Hematopoietic multipotent progenitor cell treated with erythropoietin and hydrocortisone succinate and interleukin-3 and kit ligand, for 6 days (in vitro differentiated cells): ENCODE data around the gene DENND2D.

Source experiments
- DNase-seq: peaks from one replicate; pipeline ENCODE4 v3.0.0-alpha.2; 2015

Gene DENND2D

GRCh38 chr1:111199881-111200801 lies at the start of gene DENND2D:
Gene DENND2D (minus strand): TSS chr1:111200646. CDS start chr1:111200459, 187 bp downstream.
- peak; percentile 70 for DNase-seq

DNA sequence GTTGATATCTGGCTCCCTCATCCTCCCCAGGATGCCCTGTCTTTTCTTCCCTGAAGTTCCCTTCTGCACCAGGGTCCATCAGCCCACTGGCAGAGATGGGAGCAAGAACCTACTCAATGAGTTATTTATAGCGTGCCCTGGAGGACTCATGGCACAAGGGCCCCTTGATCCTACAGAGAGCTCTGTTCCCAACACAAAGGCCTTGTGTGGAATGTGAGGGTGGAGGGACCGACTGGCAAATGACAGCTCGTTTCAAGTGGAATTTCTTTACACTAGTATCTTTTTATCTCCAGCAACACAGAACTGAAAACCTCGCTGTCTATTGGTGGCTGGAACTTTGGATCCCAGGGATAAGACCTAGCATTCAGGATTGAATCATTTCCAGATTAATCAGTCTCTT lies 49.5 kb upstream of the DENND2D start:
- no peak for DNase-seq

DNA sequence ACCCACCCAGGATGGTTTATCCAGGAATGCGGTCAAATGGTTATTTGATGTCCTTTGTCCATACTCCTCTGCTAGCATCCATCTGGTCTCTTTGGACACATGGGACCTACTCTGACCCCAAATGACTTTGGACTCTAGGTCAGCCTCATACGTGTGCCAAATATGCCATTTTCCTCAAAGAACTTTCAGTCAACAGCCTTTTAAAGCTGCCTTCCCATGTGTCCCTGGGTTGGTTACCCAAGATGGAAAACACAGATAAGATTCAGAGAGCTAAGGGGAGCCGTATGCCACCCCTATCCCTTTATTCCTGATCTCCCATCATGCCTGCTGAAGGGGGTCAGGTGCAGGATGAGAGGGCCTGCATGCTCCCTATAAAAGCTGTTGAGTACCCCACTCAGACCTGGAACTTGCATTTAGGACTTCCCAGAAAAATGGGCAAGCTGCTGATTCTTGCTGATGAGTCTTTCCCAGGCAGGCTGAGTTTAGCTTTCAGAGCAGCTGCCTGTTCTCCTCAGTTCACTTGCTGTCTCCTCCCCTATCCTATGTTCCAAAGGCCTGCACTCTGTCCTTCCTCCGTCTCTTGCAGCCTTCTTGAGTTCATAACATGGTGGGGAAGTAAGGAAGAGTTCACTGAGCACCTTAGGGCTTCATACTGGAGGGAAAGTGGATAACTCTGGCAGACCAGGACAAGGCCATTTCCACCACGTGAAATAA lies 46.8 kb upstream of the DENND2D start:
- DNase-seq: no peak

DNA sequence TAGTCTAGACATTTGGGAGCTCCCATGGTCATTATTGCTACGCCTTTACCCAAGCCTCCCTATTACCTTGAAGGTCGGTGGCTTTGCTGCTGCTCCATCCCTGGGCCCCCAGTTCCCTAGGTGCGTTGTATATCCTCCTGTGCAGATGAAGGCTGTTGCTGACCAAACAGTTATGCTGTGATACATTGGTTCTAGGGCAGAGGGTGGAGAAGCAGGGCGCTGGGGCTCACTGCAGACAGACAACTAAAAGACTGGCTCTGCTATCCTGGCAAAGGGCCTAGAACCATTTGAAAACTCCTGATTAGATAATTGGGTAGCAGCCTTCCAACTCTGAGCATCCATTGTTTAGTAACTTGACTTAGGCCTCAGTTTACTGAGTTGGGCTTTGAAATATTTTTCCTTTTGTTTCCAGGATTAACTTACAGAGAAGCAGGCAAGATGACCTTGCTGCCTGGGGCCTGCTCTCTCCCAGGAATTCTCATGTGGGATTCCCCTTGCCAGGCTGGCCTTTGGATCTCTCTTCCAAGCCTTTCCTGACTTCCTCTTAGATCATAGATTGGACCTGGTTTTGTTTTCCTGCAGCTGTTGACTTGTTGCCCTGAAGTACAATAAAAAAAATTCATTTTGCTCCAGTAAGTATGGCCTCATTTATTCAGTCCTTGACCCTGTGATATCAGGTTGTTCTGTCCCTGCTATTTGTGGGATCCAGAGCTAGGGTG lies 42.5 kb upstream of the DENND2D start:
- DNase-seq: no peak

DNA sequence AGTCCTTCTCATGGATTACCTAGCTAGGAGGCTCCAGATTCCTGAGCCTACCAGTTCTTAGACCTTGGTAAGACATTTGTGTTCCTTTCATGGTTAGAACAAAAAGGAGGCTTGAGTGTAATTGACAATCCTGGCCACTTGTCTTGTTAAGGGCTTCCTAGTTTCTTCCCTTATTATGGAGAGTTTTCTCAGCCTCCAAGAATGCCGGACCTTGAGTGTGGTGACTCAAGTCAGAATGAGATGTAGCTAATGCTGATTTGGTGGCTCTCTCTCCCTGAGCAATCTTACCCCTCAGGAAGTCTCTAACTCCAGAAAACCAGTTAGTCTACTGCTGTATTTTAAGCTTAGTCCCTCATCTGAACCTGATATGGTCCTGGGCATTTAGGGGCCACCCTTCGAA lies 41.4 kb upstream of the DENND2D start:
- no peak for DNase-seq

DNA sequence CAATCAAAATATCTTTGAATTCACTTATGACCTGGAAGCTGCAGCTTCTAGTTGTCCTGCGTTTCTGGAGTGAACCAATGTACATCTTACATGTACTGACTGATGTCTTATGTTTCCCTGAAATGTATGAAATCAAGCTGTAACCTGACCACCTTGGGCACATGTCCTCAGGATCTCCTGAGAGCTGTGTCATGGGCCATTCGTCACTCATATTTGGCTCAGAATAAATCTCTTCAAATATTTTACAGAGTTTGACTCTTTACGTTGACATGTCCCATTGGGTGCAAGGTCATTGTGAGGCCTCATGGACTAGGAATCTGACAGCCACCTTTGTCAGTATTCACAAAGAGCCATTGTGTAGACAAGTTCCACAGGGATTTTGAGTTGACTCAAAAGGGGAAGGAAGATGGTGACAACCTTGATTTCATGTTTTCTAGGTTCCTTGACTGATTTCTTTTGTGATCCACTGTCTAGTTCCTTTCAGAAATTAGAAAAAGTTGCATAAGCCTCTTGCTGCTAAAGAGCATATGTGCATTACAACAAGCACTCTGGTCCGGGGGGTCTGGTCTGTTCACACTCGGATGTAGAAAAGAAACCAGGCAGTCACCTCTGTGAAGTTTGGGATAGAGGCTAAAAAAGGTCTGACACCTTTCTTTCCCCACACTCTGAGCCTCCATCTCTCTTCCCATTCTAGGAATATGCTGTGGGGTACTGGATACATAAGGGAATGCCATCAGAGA lies 37.8 kb upstream of the DENND2D start:
- DNase-seq: no peak

DNA sequence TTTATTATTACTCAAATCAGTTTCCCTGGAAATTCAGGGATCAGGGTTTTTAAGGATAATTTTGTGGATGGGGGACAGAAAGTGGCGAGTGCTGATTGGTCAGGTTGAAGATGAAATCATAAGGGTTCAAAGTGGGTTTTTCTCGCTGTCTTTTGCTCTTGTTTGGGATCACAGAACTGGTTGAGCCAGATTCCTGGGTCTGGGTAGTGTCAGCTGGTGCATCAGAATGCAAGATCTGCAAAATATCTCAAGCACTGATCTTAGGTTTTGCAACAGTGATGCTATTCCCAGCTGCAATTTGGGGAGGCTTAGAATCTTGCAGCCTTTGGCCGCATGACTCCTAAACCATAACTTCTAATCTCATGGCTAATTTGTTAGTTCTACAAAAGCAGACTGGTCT lies 36.4 kb upstream of the DENND2D start:
- DNase-seq: no peak

DNA sequence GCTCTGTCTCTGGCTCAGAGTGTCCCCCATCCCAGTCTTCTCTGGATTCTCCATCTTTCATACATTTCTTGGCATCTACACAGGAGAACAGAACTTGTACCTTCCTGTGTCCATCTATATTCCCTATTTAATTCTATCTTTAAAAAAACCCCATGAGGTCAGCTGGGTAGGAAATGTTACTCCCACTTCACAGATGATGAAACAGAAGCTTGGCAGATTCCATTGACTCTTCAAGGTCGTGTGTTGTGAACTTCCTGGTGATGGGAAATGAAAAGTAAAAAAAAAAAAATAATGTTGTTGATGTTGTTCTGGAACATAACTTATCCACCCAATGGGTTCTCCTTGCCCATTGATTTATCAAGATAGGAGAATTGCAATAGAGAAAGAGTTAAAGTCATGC lies 35.9 kb upstream of the DENND2D start:
- DNase-seq: no peak

GRCh38 chr1:111234866-111235265 lies 34.4 kb upstream of the DENND2D start:
- no peak for DNase-seq

DNA sequence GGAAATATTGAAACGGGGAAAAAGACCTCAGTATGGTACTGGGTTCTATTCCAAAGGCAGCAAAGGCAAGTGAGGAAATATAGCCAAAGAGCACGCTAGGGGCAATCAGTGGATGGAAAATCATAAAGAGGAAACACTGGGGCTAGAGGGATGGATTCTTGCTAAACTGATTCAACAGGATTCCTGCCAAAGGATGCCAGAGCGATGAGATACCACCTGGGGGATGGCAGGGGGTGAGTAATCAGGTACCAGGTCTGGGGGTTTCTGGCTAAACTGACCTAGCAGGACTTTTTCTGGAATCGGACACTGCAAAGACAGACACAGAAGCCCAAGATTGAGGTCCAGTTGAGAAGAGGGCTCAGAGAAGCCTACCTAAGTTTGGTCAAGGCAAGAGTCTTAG lies 33.8 kb upstream of the DENND2D start:
- DNase-seq: no peak

GRCh38 chr1:111232134-111232533 lies 31.7 kb upstream of the DENND2D start:
- no peak for DNase-seq

DNA sequence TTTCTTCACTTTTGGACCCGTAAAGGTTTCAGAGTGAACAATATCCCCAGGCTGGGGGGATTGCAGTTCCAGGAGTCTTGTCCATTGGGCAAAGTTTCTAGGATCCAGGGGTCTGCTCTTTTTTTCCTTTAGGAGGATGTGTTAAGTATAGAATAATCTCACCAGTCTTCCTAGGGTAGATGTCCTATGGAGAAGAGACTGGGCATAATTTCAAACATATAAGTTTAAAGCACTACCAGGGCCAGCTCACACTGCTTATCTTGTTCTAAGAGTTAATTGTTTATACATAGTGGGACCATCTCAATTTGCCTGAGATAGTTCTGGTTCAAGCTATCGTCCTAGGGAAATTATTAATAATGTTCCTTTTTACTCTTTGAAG lies 28.3 kb upstream of the DENND2D start:
- no peak for DNase-seq

- no peak for DNase-seq
These were observed 27.7 kb upstream of the DENND2D start for GRCh38 chr1:111227851-111228747.

GRCh38 chr1:111227434-111227833 lies 27.0 kb upstream of the DENND2D start, which contains the start of gene CHI3L2:
Gene CHI3L2 (plus strand): TSS chr1:111227713. CDS start chr1:111227730, 17 bp downstream.
- DNase-seq: no peak

DNA sequence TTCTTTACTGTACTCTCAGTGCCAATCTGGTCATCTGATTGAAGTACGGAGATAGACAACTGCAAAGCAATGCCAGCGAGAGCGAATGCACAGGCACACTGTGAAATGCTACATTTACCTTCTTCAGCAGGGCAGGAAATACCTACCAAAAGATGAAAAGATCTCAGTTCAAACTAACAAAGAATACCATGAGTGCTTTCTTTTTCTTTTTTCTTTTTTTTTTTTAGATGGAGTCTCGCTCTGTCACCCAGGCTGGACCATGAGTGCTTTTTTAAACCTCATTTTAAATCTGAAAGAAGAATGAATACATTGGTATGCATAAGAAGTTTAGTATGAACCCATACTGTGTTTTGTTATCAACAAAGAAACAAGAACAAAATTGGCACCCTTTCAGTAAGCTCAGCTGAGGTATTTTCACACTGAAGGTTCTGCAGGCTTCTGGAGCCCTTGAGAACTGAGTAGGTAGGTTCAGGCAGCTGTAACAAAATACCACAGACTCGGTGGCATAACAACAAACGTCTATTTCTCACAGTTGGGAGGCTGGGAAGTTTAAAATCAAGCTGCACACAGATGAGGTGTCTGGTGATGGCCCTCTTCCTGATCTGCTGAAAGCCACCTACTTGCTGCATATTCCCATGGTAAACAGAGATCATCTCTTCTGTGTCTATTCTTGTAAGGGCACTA lies 25.4 kb upstream of the DENND2D start:
- DNase-seq: no peak

GRCh38 chr1:111225091-111225490 lies 24.6 kb upstream of the DENND2D start:
- DNase-seq: no peak

- no peak for DNase-seq
These were observed 22.8 kb upstream of the DENND2D start for GRCh38 chr1:111223126-111223685.

DNA sequence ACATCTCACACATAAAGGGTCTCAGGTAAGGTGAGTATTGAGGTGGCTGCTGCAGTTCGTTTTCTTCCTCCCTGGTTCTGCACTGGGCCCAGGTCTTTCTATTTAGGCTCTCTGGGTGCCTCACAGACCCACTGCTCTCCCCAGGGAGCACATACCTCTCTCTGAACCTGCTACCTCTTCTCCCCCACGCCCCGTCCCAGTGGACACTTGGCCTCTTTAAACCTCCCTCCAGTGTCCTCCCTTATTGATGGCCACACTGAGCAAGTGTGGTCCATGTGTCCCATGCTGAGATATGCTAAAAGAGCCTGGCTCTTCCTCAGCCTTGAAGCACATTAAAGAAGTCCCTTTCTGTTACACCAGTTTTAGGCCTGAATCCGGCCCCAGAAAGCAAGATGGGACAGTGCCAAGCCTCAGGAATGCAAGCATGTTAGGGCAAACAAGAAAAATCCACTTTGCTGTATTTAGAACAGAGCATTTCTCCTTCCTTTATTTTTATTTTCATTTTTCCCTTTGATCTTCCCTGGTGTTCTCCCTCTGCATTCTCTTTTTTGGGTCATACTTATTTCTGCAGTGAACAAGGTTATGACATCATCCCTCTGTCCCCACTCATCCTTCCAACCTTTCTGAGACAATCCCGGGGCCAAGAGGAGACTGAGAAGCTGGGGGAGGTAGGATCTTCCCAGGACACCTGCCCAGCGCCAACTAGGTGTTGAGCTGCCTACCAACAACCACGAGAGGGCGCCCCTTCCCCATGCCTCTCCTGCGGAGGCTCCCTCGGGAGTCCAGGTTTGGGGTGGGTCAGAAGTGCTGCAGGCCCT lies 22.1 kb upstream of the DENND2D start:
- peak; percentile 86 for DNase-seq

DNA sequence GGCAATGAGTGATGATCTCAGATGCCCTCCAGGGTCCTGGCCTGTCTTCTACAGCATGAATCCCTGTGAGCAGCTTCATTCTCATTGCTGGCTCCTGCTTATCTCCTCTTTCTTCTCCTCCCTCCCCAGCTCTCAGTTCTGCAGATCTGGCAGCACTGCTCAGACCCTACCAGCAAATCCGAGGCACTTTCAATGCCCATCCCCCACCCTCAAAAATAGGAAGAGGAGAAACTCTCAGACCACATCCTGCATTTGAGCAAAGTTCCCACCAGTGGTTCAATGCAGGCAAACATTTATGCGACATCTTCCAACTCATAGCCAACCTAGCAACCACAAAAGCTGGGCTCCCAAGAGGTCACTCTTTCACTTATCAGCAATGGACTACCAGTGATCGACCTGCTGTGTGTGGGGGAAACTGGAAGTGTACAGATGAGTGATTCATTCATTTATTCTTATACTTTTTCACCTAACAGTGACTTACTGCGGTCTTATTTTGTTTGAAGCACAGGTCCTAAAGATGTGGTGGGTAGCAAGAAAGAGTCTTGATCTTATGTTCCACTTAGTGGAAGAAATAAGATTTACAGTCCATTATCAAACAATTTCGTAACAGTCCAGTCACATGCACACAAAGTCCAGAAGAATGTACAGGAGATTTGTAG lies 21.3 kb upstream of the DENND2D start:
- DNase-seq: peak; percentile 84
